Esophagus (tissue), 2 donors: ENCODE measurements around the gene CBFA2T3. TPM values are rescaled to one million over a fixed set of nuclear protein-coding genes. Genes with fewer than 3 reads are reported as not detected.

Experiments
- H3K27ac ChIP-seq, 2 donors: one replicate each; pipeline ENCODE4 v1.5.1; 2013; ENCODE audit warnings: low read depth in 2 of 2, mild to moderate bottlenecking in 2 of 2, inconsistent platforms in 1 of 2, low read length in 1 of 2, moderate library complexity in 1 of 2
- H3K27me3 ChIP-seq, 2 donors: one replicate each; pipeline ENCODE4 v1.6.1; 2013; ENCODE audit warnings: low read length in 2 of 2, control low read depth in 1 of 2, mild to moderate bottlenecking in 1 of 2; ENCODE audit not compliant: insufficient read depth in 2 of 2, control insufficient read depth in 1 of 2
- H3K36me3 ChIP-seq, 2 donors: one replicate each; pipeline ENCODE4 v1.6.1; 2013; ENCODE audit warnings: low read length in 1 of 2; ENCODE audit not compliant: control insufficient read depth in 2 of 2, insufficient read depth in 2 of 2
- H3K4me1 ChIP-seq, 2 donors: one replicate each; pipeline ENCODE4 v1.6.1; 2013; ENCODE audit warnings: low read length in 1 of 2; ENCODE audit not compliant: control insufficient read depth in 2 of 2, insufficient read depth in 2 of 2
- H3K4me3 ChIP-seq, 2 donors: one replicate each; pipeline ENCODE4 v1.5.1; 2013; ENCODE audit warnings: low read length in 2 of 2, mild to moderate bottlenecking in 2 of 2, low read depth in 1 of 2, moderate library complexity in 1 of 2
- H3K9me3 ChIP-seq, 2 donors: one replicate each; pipeline ENCODE4 v1.6.1; 2013; ENCODE audit warnings: mild to moderate bottlenecking in 2 of 2, low read depth in 1 of 2, low read length in 1 of 2, moderate library complexity in 1 of 2; ENCODE audit not compliant: control insufficient read depth in 2 of 2, insufficient read depth in 1 of 2
- WGBS, 2 donors: extraction: QIAGEN DNeasy Blood & Tissue Kit; methylation state at CpG; one replicate each; pipeline ENCODE4 v1.1.7; 2013; 5-methylcytosine and 5-hydroxymethylcytosine counted together
- polyA plus RNA-seq, 2 donors: library from polyadenylated mRNA; stranded (reverse); fragments of 200-250 nt; gene quantifications; one replicate each; pipeline ENCODE4 v1.2.3, GENCODE V29; 2013
- donor health status: healthy with polysubstance abuse.
- donor health status: Bipolar disorder and iron deficiency.

The CBFA2T3 gene
- polyA plus RNA-seq, 2 donors: 0.93 to 1.4 TPM

DNA sequence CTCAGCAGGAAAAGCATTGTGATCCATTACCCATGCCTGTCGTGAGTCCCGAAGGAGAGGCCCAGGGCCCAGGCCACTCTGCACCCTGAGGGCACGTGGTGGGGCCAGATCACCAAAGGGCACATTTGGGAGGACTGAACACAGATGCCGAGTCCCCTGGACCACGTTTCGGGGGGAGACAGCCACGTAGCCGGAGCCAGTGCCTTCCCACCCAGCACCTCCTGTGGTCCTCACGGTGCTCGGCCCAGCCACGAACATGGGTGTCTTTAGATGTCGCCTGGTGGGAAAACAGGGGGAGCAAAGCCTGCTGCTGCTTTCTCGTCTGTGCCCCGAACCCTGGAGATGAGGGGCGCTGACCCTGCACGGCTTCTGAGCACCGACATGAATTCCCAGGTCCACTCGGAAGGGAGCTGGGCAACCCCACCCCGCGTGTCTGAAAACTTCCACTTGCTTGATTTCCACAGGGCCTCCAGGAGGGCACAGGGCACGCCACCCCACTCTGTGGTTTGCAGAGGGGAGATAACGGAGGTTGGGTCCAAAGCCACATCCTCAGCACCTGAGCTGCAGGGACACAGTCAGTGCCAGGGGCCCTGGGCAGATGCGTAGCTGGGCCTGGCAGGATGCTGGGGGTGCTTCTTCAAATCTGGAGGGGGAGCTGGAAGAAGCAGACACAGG lies 14.4 kb downstream of the CBFA2T3 start:
- 85 to 88% methylated on average over 23 of the region's 23 CpGs for WGBS, 2 donors
- H3K27me3 ChIP-seq: peaks cover 0 to 4% of the 10 kb centered on the region in 2 donors
- H3K9me3 ChIP-seq: peaks cover 0 to 2% of the 10 kb centered on the region in 2 donors
- peaks cover 0 to 2% of the 10 kb centered on the region in 2 donors for H3K4me1 ChIP-seq
- no peak overlapping the region for H3K4me3 ChIP-seq
- H3K36me3 ChIP-seq: no peaks in the 10 kb centered on the region
- H3K27ac ChIP-seq: no peak overlapping the region

DNA sequence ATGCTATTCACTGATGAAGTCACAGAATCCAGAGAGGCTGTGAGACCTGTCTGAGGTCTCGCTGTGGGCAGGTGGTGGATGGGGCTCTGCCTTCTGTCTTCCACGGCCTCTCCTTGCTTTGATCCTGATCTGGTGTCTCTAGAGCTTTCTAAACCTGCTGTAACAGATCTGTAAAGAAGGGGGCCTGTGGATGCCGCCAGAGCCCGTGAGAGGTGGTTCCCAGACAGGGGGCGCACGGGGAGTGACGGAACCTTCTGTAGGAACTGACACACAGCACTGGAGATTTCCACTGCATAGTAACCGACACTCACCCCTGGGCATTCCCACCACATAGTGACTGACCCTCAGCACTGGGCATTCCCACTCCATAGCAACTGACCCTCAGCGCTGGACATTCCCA lies 16.0 kb downstream of the CBFA2T3 start:
- no peak overlapping the region for H3K4me3 ChIP-seq
- no peaks in the 10 kb centered on the region for H3K36me3 ChIP-seq
- WGBS, 2 donors: 82 to 90% methylated on average over 9 of the region's 9 CpGs
- H3K27me3 ChIP-seq: no peaks in the 10 kb centered on the region
- H3K9me3 ChIP-seq: peaks cover 0 to 2% of the 10 kb centered on the region in 2 donors
- H3K27ac ChIP-seq: no peak overlapping the region
- peaks cover 0 to 2% of the 10 kb centered on the region in 2 donors for H3K4me1 ChIP-seq

DNA sequence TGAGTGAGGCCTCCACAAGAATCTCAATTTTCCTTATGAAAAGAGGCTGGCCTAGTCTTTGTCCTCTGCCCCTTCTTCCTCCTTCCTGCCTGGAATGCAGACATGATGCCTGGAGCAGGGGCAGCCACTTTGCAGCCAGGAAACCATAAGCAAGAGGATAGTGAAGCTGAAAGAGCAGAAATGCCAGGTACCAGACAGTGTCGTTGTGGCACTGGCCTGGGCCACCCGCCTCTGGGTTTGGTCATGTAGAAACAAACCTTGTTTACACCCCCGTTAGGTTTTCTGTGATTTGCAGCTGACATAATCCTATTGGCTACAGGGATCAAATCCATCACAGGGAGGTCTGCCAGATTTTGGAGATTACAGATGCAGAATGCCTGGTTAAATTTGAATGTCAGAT lies 16.5 kb downstream of the CBFA2T3 start:
- H3K36me3 ChIP-seq: no peaks in the 10 kb centered on the region
- WGBS, 2 donors: 74 to 78% methylated on average over 3 of the region's 3 CpGs
- H3K4me3 ChIP-seq: no peak overlapping the region
- no peaks in the 10 kb centered on the region for H3K27me3 ChIP-seq
- peaks cover 0 to 2% of the 10 kb centered on the region in 2 donors for H3K4me1 ChIP-seq
- H3K27ac ChIP-seq: no peak overlapping the region
- H3K9me3 ChIP-seq: peaks cover 0 to 2% of the 10 kb centered on the region in 2 donors

DNA sequence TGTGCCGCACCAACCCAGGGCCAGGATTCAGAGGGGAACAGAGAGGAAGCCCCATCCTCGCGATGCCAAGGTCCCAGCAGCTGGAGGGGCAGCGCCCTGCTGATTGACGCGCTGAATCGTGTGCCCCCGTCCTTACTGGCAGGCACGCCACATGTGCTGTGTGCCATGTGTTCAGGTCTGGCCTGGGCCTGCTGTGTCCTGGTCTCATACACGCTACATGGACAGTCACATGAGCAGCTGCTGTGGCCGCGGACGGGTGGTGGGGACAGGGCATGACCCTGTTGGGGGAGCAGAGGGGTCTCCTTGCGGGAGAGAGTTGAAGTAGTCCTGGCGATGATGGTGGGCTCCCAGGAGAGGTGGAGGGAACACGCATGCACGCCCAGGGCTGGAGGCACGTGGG lies 18.0 kb downstream of the CBFA2T3 start:
- 88% methylated on average over 18 of the region's 18 CpGs for WGBS, 2 donors
- no peak overlapping the region for H3K4me3 ChIP-seq
- no peaks in the 10 kb centered on the region for H3K27me3 ChIP-seq
- H3K9me3 ChIP-seq: peaks cover 0 to 2% of the 10 kb centered on the region in 2 donors
- H3K27ac ChIP-seq: no peak overlapping the region
- H3K4me1 ChIP-seq: peaks cover 0 to 2% of the 10 kb centered on the region in 2 donors
- no peaks in the 10 kb centered on the region for H3K36me3 ChIP-seq

DNA sequence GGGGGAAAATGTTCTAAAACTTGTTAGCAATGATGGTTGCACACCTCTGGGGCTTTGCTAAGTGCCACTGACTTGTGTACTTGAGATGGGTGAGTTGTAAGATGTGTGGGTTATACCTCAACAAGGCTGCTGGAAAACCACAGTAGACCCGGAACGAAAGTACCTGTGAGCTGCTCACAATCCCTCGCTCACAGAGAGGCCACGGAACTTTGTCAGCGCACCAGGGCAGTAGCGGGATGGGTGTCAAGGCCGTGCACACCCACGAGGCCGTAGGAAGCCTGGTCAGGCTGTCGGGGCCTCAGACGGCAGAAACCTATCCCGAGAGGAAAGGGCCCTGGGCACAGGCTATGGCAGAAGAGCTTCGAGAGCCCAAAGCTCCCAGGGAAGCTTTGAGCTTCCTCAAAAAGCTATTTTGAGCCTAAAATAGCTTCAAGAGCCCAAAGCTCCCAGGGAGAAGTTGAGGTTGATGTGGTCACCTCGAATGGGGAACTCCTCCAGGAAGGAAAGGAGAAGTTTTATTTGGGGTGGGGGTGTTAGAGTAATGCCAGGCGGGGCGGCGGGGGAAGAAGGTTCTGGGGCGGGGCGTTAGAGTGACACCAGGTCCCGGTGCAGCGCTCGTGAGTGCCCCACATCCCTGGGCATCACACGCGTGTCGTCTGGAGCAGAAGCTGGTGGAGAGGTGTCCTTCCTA lies 19.0 kb downstream of the CBFA2T3 start:
- Histone ChIP-seq H3K4me1 (peaks cover 0 to 2% of the 10 kb centered on the region in 2 donors), H3K27me3 (no peaks in the 10 kb centered on the region), H3K9me3 (peaks cover 0 to 2% of the 10 kb centered on the region in 2 donors), H3K36me3 (no peaks in the 10 kb centered on the region), H3K27ac (no peak overlapping the region), H3K4me3 (no peak overlapping the region)
- 66 to 73% methylated on average over 25 of the region's 25 CpGs for WGBS, 2 donors

DNA sequence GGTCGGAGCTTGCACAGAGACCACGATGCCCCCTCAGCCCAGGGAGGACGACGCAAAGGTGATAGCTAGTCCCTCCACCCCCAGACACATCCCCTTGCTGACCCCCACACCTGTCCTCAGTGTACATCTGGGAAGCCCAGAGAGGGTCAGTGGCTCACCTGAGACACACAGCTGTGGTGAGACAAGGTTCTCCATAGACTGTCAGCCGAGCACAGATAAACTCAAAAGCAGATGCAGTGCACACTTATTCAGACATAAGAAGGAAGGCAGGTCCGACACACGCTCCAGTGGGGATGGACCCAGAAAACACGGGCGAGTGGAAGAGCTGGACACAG lies 19.6 kb downstream of the CBFA2T3 start:
- no peaks in the 10 kb centered on the region for H3K27me3 ChIP-seq
- 79 to 83% methylated on average over 9 of the region's 9 CpGs for WGBS, 2 donors

DNA sequence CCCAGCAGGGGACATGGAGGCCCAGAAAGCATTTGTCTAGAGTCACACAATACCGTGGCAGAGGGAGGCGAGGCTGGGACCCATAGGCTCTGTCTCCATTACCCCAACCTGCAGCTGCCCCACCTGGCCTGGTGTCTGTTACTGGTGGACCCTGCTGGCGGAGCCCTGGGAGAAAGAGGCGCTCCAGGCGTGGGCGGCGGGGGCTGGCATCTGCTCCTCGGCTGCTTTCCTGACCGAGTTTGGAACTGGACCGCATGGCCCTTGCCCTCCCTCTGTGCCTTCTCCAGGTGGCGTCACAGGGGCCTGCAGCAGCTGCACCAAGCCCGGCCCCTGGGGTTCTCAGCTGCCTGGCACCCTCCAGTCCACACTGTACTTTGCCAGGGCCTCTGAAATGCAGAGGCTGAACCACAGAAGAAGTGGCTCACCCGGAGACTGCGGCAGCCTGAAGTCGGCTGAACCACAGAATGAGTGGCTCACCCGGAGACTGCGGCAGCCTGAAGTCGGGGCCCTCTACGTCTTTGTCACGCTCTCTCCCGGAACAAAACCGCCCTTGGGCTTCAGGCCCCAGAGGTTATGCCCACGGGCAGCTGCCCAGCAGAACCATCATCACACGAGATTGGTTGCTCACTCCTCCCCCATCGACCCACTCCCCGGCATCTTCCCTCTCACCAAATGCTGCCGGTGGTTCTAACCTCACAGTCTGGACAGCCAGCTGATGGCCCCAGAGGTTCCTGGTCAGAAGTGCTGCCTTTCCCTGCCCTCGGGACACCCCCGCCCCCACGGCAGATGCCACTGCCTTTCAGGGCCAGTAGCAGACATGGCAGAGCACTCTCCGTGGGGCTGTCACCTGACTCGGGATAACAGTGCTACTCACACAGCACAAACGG lies 20.2 kb downstream of the CBFA2T3 start:
- WGBS, 2 donors: 70 to 79% methylated on average over 33 of the region's 33 CpGs
- Histone ChIP-seq H3K36me3 (no peaks in the 10 kb centered on the region), H3K4me3 (no peak overlapping the region), H3K27me3 (no peaks in the 10 kb centered on the region), H3K27ac (no peak overlapping the region), H3K9me3 (peaks cover 0 to 2% of the 10 kb centered on the region in 2 donors), H3K4me1 (peaks cover 0 to 2% of the 10 kb centered on the region in 2 donors)

More for the DNA sequence above, 19.6 kb downstream of the CBFA2T3 start:
- H3K36me3 ChIP-seq: no peaks in the 10 kb centered on the region
- peaks cover 0 to 2% of the 10 kb centered on the region in 2 donors for H3K4me1 ChIP-seq
- H3K4me3 ChIP-seq: no peak overlapping the region
- peaks cover 0 to 2% of the 10 kb centered on the region in 2 donors for H3K9me3 ChIP-seq
- H3K27ac ChIP-seq: no peak overlapping the region

DNA sequence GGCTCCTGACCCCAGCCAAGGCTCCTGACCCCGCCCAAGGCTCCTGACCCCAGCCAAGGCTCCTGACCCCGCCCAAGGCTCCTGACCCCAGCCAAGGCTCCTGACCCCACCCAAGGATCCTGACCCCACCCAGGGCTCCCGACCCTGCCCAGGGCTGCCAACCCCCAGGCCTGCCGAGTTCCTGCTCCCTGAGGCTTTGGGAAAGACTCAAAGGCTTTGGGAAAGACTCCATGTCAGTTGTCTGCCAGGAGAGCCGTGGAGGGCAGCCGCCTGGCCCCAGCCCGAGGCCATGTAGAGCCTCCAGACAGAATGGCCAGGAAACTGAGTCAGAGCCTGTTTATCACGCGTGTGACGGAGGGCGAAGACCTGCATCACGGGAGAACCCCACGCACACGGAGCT lies 21.1 kb downstream of the CBFA2T3 start:
- H3K36me3 ChIP-seq: no peaks in the 10 kb centered on the region
- no peaks in the 10 kb centered on the region for H3K27me3 ChIP-seq
- no peak overlapping the region for H3K4me3 ChIP-seq
- peaks cover 0 to 2% of the 10 kb centered on the region in 2 donors for H3K4me1 ChIP-seq
- H3K27ac ChIP-seq: no peak overlapping the region
- peaks cover 0 to 2% of the 10 kb centered on the region in 2 donors for H3K9me3 ChIP-seq
- WGBS, 2 donors: 85 to 88% methylated on average over 14 of the region's 14 CpGs

DNA sequence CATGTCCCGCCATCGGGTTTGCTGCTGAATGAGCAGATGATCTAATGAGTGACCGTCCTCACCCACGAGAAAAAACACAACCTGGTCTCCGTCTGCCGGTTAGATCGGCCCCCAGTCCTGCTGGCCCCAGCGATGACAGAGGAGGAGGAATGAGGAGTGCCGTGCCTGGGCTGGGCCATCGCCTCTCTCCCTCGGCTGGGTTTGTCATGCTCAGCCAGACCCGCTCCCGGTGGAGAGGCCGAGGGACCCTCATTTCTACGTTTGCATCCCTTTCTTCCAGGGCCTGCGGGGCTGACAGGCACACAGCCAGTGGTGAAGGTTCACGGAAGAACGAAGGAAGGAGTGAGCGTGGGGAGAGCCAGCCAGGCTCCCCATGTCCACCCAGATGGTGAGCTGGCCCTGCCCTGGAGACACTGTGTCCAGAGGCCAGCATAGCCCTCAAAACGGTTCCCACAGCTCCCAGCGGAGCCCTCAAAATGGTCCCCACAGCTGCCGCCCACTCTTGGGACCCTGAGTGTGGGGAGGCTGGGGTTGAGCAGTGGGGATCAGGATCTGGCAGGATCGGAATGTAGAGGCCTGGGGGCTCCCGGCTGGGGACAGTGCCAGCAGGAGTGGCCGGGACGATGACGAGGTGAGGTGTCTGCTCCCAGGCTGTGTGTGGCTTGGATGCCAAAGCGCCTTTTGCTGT lies 23.9 kb downstream of the CBFA2T3 start:
- Histone ChIP-seq H3K9me3 (no peaks in the 10 kb centered on the region), H3K4me1 (no peaks in the 10 kb centered on the region), H3K27ac (no peak overlapping the region), H3K36me3 (no peaks in the 10 kb centered on the region), H3K27me3 (no peaks in the 10 kb centered on the region), H3K4me3 (no peak overlapping the region)
- 60 to 63% methylated on average over 28 of the region's 28 CpGs for WGBS, 2 donors
